ENCODE data around the gene FOXQ1. TPM values are rescaled to one million over a fixed set of nuclear protein-coding genes. Genes with fewer than 3 reads are reported as not detected.
A peak's percentile ranks its signal among the peaks of the same experiment; 100 is the strongest.

FOXQ1 gene
- total RNA-seq, 1 experiment from 2014 or later: 11.7 TPM

- in situ Hi-C loops (cut with HindIII; ENCODE audit: low pct_unique_long_range_greater_than_20kb, low sequenced_read_pairs) (no loop called here), intact Hi-C loops (cut with micrococcal nuclease; ENCODE audit: unreplicated experiment) (loop anchor here (1.0 to 10.0 kb wide), 2 partner anchors 421 to 538 kb away; no protein-coding TSS in a partner anchor)
- no TSS peak for BruUV-seq (replicated peaks)
- ChIA-PET CTCF (interaction anchor here (0.7 to 1.1 kb wide), 5 partner anchors 19 to 537 kb away, joined by 3 to 9 read pairs (median 7); no protein-coding TSS in a partner anchor), POLR2A (interaction anchor here (0.7 kb wide), 1 partner anchor 663 kb away, joined by 4 read pairs; no protein-coding TSS in a partner anchor)
- no peaks in the 10 kb centered on the region for H3K27me3 ChIP-seq (ENCODE audit: control insufficient read depth, insufficient read depth, low read length)
- no peaks in the 10 kb centered on the region for H3K36me3 ChIP-seq (ENCODE audit: control insufficient read depth, insufficient read depth, low read length)
- peak; percentile 78; the same call in 1 of the 2 replicates for TF ChIP-seq POLR2AphosphoS5 (IDR thresholded peaks at IDR 0.05; ENCODE audit: low read depth, low read length)
- peak; percentile 81 for TF ChIP-seq TCF7L2 (IDR thresholded peaks at IDR 0.05; ENCODE audit: low read depth, low read length)
- TF ChIP-seq, protein P1, sequence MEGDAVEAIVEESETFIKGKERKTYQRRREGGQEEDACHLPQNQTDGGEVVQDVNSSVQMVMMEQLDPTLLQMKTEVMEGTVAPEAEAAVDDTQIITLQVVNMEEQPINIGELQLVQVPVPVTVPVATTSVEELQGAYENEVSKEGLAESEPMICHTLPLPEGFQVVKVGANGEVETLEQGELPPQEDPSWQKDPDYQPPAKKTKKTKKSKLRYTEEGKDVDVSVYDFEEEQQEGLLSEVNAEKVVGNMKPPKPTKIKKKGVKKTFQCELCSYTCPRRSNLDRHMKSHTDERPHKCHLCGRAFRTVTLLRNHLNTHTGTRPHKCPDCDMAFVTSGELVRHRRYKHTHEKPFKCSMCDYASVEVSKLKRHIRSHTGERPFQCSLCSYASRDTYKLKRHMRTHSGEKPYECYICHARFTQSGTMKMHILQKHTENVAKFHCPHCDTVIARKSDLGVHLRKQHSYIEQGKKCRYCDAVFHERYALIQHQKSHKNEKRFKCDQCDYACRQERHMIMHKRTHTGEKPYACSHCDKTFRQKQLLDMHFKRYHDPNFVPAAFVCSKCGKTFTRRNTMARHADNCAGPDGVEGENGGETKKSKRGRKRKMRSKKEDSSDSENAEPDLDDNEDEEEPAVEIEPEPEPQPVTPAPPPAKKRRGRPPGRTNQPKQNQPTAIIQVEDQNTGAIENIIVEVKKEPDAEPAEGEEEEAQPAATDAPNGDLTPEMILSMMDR (IDR thresholded peaks at IDR 0.05): no peak
- TF ChIP-seq, protein P2, sequence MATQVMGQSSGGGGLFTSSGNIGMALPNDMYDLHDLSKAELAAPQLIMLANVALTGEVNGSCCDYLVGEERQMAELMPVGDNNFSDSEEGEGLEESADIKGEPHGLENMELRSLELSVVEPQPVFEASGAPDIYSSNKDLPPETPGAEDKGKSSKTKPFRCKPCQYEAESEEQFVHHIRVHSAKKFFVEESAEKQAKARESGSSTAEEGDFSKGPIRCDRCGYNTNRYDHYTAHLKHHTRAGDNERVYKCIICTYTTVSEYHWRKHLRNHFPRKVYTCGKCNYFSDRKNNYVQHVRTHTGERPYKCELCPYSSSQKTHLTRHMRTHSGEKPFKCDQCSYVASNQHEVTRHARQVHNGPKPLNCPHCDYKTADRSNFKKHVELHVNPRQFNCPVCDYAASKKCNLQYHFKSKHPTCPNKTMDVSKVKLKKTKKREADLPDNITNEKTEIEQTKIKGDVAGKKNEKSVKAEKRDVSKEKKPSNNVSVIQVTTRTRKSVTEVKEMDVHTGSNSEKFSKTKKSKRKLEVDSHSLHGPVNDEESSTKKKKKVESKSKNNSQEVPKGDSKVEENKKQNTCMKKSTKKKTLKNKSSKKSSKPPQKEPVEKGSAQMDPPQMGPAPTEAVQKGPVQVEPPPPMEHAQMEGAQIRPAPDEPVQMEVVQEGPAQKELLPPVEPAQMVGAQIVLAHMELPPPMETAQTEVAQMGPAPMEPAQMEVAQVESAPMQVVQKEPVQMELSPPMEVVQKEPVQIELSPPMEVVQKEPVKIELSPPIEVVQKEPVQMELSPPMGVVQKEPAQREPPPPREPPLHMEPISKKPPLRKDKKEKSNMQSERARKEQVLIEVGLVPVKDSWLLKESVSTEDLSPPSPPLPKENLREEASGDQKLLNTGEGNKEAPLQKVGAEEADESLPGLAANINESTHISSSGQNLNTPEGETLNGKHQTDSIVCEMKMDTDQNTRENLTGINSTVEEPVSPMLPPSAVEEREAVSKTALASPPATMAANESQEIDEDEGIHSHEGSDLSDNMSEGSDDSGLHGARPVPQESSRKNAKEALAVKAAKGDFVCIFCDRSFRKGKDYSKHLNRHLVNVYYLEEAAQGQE (IDR thresholded peaks at IDR 0.05; ENCODE audit: insufficient read depth in 1 of 2, low read depth in 2 of 2, low read length in 1 of 2): no peak
- no peak for TF ChIP-seq SIN3A (IDR thresholded peaks at IDR 0.05; ENCODE audit: borderline replicate concordance, insufficient read depth, low read depth, low read length)
- H3K27ac ChIP-seq (ENCODE audit: low read length): peak overlapping the region; percentile 94
- H3K9me3 ChIP-seq (ENCODE audit: control insufficient read depth, insufficient read depth, low read depth, low read length): peaks cover 6% of the 10 kb centered on the region; the same call in 1 of the 2 replicates
- H3K4me3 ChIP-seq (ENCODE audit: low read depth in 2 of 2, low read length in 2 of 2): peak overlapping the region; percentile 7 to 33
- DNase-seq (ENCODE audit: low read depth, low spot score): no peak
- H3K4me1 ChIP-seq (ENCODE audit: control insufficient read depth, insufficient read depth, low read length): peaks cover 40% of the 10 kb centered on the region
- ATAC-seq: peak; percentile 96
Measured at GRCh38 chr6:1335367-1336037, 23.6 kb downstream of the FOXQ1 start.

GRCh38 chr6:1336246-1336843, 24.4 kb downstream of the FOXQ1 start:
- BruUV-seq (replicated peaks): no TSS peak

More at GRCh38 chr6:1336246-1336843, 24.4 kb downstream of the FOXQ1 start:
- TF ChIP-seq POLR2AphosphoS5 (IDR thresholded peaks at IDR 0.05; ENCODE audit: low read depth, low read length): no peak
- TF ChIP-seq, protein P2 (IDR thresholded peaks at IDR 0.05; ENCODE audit: insufficient read depth in 1 of 2, low read depth in 2 of 2, low read length in 1 of 2): no peak
- TF ChIP-seq SIN3A (IDR thresholded peaks at IDR 0.05; ENCODE audit: borderline replicate concordance, insufficient read depth, low read depth, low read length): no peak
- TF ChIP-seq, protein P1 (IDR thresholded peaks at IDR 0.05): peak; percentile 79
- no peak for TF ChIP-seq TCF7L2 (IDR thresholded peaks at IDR 0.05; ENCODE audit: low read depth, low read length)
- Histone ChIP-seq H3K36me3 (ENCODE audit: control insufficient read depth, insufficient read depth, low read length) (no peaks in the 10 kb centered on the region), H3K27ac (ENCODE audit: low read length) (peak overlapping the region; percentile 94), H3K27me3 (ENCODE audit: control insufficient read depth, insufficient read depth, low read length) (no peaks in the 10 kb centered on the region), H3K4me3 (ENCODE audit: low read depth in 2 of 2, low read length in 2 of 2) (no peak overlapping the region), H3K9me3 (ENCODE audit: control insufficient read depth, insufficient read depth, low read depth, low read length) (no peaks in the 10 kb centered on the region; the same call in 1 of the 2 replicates), H3K4me1 (ENCODE audit: control insufficient read depth, insufficient read depth, low read length) (peaks cover 40% of the 10 kb centered on the region)
- POLR2A ChIA-PET: no interaction called here
- intact Hi-C loops (cut with micrococcal nuclease; ENCODE audit: unreplicated experiment) (loop anchor here (1.0 to 10.0 kb wide), 2 partner anchors 422 to 539 kb away; no protein-coding TSS in a partner anchor), in situ Hi-C loops (cut with HindIII; ENCODE audit: low pct_unique_long_range_greater_than_20kb, low sequenced_read_pairs) (no loop called here)
- no peak for DNase-seq (ENCODE audit: low read depth, low spot score)
- peak; percentile 79 for ATAC-seq
- CTCF ChIA-PET: interaction anchor here (0.6 to 1.1 kb wide), 5 partner anchors 11 to 614 kb away, joined by 3 to 16 read pairs (median 5); no protein-coding TSS in a partner anchor

All from Panc1 (cell line).